HG02571 (cell line): ENCODE measurements around the gene SLC5A3.

ENCODE experiments used
- ATAC-seq: cut with Tn5 transposase; IDR thresholded peaks from one replicate; pipeline ENCODE4 v1.9.1; 2021; ENCODE audit warnings: mild to moderate bottlenecking, moderate library complexity; ENCODE audit not compliant: unreplicated experiment

Gene SLC5A3

GRCh38 chr21:34065027-34065426, 8.4 kb upstream of the SLC5A3 start:
- ATAC-seq = no peak

- ATAC-seq = no peak
Observed at GRCh38 chr21:34071683-34072082, 1.7 kb upstream of the SLC5A3 start.

GRCh38 chr21:34072145-34073031, 990 bp upstream of the SLC5A3 start:
- ATAC-seq = peak; percentile 5

- peak; percentile 44 for ATAC-seq
Observed at GRCh38 chr21:34073749-34074282, 438 bp downstream of the SLC5A3 start.

GRCh38 chr21:34074283-34075090, 1.1 kb downstream of the SLC5A3 start:
- no peak for ATAC-seq

- no peak for ATAC-seq
Observed at GRCh38 chr21:34075091-34075425, 1.7 kb downstream of the SLC5A3 start.

- ATAC-seq = no peak
Observed at GRCh38 chr21:34075760-34076660, 2.6 kb downstream of the SLC5A3 start.

- ATAC-seq = no peak
Observed at GRCh38 chr21:34076835-34077234, 3.5 kb downstream of the SLC5A3 start.

GRCh38 chr21:34077888-34078287, 4.5 kb downstream of the SLC5A3 start:
- ATAC-seq = no peak

GRCh38 chr21:34078915-34079314, 5.5 kb downstream of the SLC5A3 start:
- ATAC-seq = no peak

GRCh38 chr21:34080710-34081109, 7.3 kb downstream of the SLC5A3 start:
- ATAC-seq = no peak

GRCh38 chr21:34082769-34083168, 9.4 kb downstream of the SLC5A3 start:
- ATAC-seq = no peak

GRCh38 chr21:34083357-34083756, 10.0 kb downstream of the SLC5A3 start:
- ATAC-seq = no peak

- ATAC-seq = no peak
Observed at GRCh38 chr21:34085129-34085528, 11.8 kb downstream of the SLC5A3 start.

- no peak for ATAC-seq
Observed at GRCh38 chr21:34086887-34087306, 13.5 kb downstream of the SLC5A3 start.

- no peak for ATAC-seq
Observed at GRCh38 chr21:34088752-34089151, 15.4 kb downstream of the SLC5A3 start.

GRCh38 chr21:34091032-34091431, 17.7 kb downstream of the SLC5A3 start:
- no peak for ATAC-seq

GRCh38 chr21:34091607-34092006, 18.2 kb downstream of the SLC5A3 start:
- no peak for ATAC-seq

GRCh38 chr21:34092262-34092921, 19.0 kb downstream of the SLC5A3 start:
- ATAC-seq = no peak

- ATAC-seq = no peak
Observed at GRCh38 chr21:34093083-34093482, 19.7 kb downstream of the SLC5A3 start.
